ENCODE data around the gene RSPRY1. TPM values are rescaled to one million over a fixed set of nuclear protein-coding genes. Genes with fewer than 3 reads are reported as not detected.

The RSPRY1 gene
- total RNA-seq, 4 donors from 2014 or later, result 27.9 to 77.7 (median 53.2) TPM

GRCh38 chr16:57256601-57257395, 70.7 kb downstream of the RSPRY1 start:
- Histone ChIP-seq H3K36me3 (no peaks in the 10 kb centered on the region), H3K4me1 (no peaks in the 10 kb centered on the region), H3K9me3 (no peaks in the 10 kb centered on the region), H3K4me3 (no peak overlapping the region), H3K27ac (no peak overlapping the region), H3K27me3 (no peaks in the 10 kb centered on the region)
- no peak for DNase-seq
- TF ChIP-seq CTCF (IDR thresholded peaks at IDR 0.05), result no peak
- no peak for TF ChIP-seq POLR2A (IDR thresholded peaks at IDR 0.05)
- intact Hi-C loops (cut with DNase I; ENCODE audit: low total_unique reads), result no loop called here

GRCh38 chr16:57257455-57258070, 71.4 kb downstream of the RSPRY1 start:
- Histone ChIP-seq H3K27me3 (no peaks in the 10 kb centered on the region), H3K4me3 (no peak overlapping the region), H3K27ac (no peak overlapping the region), H3K9me3 (no peaks in the 10 kb centered on the region), H3K36me3 (no peaks in the 10 kb centered on the region), H3K4me1 (no peaks in the 10 kb centered on the region)
- DNase-seq, result no peak
- intact Hi-C loops (cut with DNase I; ENCODE audit: low total_unique reads), result no loop called here
- TF ChIP-seq CTCF (IDR thresholded peaks at IDR 0.05) (no peak), POLR2A (IDR thresholded peaks at IDR 0.05) (no peak)

GRCh38 chr16:57258226-57258909, 72.2 kb downstream of the RSPRY1 start:
- Histone ChIP-seq H3K9me3 (no peaks in the 10 kb centered on the region), H3K27ac (no peak overlapping the region), H3K36me3 (no peaks in the 10 kb centered on the region), H3K27me3 (no peaks in the 10 kb centered on the region), H3K4me3 (no peak overlapping the region), H3K4me1 (no peaks in the 10 kb centered on the region)
- no peak for DNase-seq
- intact Hi-C loops (cut with DNase I; ENCODE audit: low total_unique reads), result no loop called here
- no peak for TF ChIP-seq CTCF (IDR thresholded peaks at IDR 0.05)
- TF ChIP-seq POLR2A (IDR thresholded peaks at IDR 0.05), result no peak

- intact Hi-C loops (cut with DNase I; ENCODE audit: low total_unique reads), result no loop called here
- TF ChIP-seq CTCF (IDR thresholded peaks at IDR 0.05) (no peak), POLR2A (IDR thresholded peaks at IDR 0.05) (no peak)
- H3K27ac ChIP-seq, result no peak overlapping the region
- H3K4me1 ChIP-seq, result no peaks in the 10 kb centered on the region
- no peaks in the 10 kb centered on the region for H3K9me3 ChIP-seq
- no peak overlapping the region for H3K4me3 ChIP-seq
- no peaks in the 10 kb centered on the region for H3K36me3 ChIP-seq
- H3K27me3 ChIP-seq, result no peaks in the 10 kb centered on the region
- DNase-seq, result no peak
Measured at GRCh38 chr16:57258910-57259475, 72.9 kb downstream of the RSPRY1 start.

Measured in uterus (tissue), 4 donors.